ENCODE data around the gene NLGN1. TPM values are rescaled to one million over a fixed set of nuclear protein-coding genes. Genes with fewer than 3 reads are reported as not detected.

NLGN1 gene
- total and polyA plus RNA-seq, 9 of the 15 experiments (the other 6 are each of a cell fraction or from before 2014, with no cell fraction given): under 0.01 to 0.01 TPM; not detected in 7

DNA sequence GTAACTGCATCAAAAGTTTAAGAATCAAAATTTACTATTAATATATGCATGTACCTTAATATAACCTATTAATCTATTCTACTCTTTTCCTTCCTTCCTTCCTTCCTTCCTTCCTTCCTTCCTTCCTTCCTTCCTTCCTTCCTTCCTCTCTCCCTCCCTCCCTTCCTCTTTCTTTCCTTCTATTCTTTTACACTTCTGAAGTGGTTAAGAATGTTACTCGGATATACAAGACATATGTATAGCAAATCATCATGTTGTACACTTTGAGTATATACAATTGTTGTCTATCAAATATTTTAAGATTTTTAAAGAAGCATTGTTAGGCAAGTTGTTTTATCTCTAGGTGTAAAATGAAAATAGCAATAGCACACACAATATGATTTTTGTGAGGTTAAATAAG is 748.5 kb downstream of the NLGN1 start:
- no peak overlapping the region for H3K27ac ChIP-seq (ENCODE audit: extremely low read depth, low read depth, low read length)
- H3K4me2 ChIP-seq (ENCODE audit: insufficient read depth, low read length): no peak overlapping the region
- POLR2A ChIA-PET: no interaction called here
- in situ Hi-C loops (cut with MboI): no loop called here
- no peaks in the 10 kb centered on the region for H3K4me1 ChIP-seq (replicated peaks in 1 of 2; ENCODE audit: control insufficient read depth in 2 of 2, insufficient read depth in 2 of 2, low read length in 2 of 2)
- H3K9ac ChIP-seq (ENCODE audit: insufficient read depth in 1 of 2, low read depth in 2 of 2, low read length in 2 of 2): no peak overlapping the region
- H3K36me3 ChIP-seq (ENCODE audit: control insufficient read depth, insufficient read depth, low read length): no peaks in the 10 kb centered on the region
- intact Hi-C loops (cut with micrococcal nuclease): no loop called here
- 0% methylated on average over 1 of the region's 1 CpG for WGBS (ENCODE audit: insufficient coverage, low coverage, missing lambda C conversion rate)
- H3K9me1 ChIP-seq (ENCODE audit: control insufficient read depth, insufficient read depth, low read length): no peaks in the 10 kb centered on the region
- no peak for DNase-seq (ENCODE audit: extremely low read depth in 1 of 4, low spot score in 3 of 4)
- H2AFZ ChIP-seq (ENCODE audit: low read depth, low read length): no peak overlapping the region
- H3K79me2 ChIP-seq (ENCODE audit: control insufficient read depth, insufficient read depth, low read length): no peaks in the 10 kb centered on the region
- no peaks in the 10 kb centered on the region for H3K27me3 ChIP-seq (ENCODE audit: control insufficient read depth in 2 of 2, insufficient read depth in 2 of 2, low read length in 2 of 2)
- CTCF ChIA-PET (ENCODE audit: low intra/inter-chr PET ratio): no interaction called here
- no peak for FAIRE-seq
- H3K9me3 ChIP-seq (replicated peaks; ENCODE audit: control insufficient read depth, insufficient read depth, low read depth, low read length): no peaks in the 10 kb centered on the region
- no peak for ATAC-seq
- no peak overlapping the region for H3K4me3 ChIP-seq
- H4K20me1 ChIP-seq (replicated peaks; ENCODE audit: control insufficient read depth, insufficient read depth, low read length): no peaks in the 10 kb centered on the region
- BruUV-seq (replicated peaks): no TSS peak
- TF ChIP-seq POLR2B (IDR thresholded peaks at IDR 0.05; ENCODE audit: low read depth, partially characterized antibody) (no peak), ZNF551 (CRISPR knock-in tag; IDR thresholded peaks at IDR 0.05) (no peak), NR1H2 (CRISPR knock-in tag; IDR thresholded peaks at IDR 0.05) (no peak), PML (IDR thresholded peaks at IDR 0.05; ENCODE audit: low read length) (no peak), ZSCAN32 (CRISPR knock-in tag; IDR thresholded peaks at IDR 0.05) (no peak), PHB2 (IDR thresholded peaks at IDR 0.05; ENCODE audit: low read depth) (no peak), SAP30 (IDR thresholded peaks at IDR 0.05; ENCODE audit: borderline replicate concordance, insufficient read depth, low read depth, low read length, poor library complexity, severe bottlenecking) (no peak), CBX5 (IDR thresholded peaks at IDR 0.05; ENCODE audit: borderline replicate concordance, low read depth) (no peak), ZNF24 (IDR thresholded peaks at IDR 0.05) (no peak)
- TF ChIP-seq, protein P1, sequence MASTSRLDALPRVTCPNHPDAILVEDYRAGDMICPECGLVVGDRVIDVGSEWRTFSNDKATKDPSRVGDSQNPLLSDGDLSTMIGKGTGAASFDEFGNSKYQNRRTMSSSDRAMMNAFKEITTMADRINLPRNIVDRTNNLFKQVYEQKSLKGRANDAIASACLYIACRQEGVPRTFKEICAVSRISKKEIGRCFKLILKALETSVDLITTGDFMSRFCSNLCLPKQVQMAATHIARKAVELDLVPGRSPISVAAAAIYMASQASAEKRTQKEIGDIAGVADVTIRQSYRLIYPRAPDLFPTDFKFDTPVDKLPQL (IDR thresholded peaks at IDR 0.05; ENCODE audit: extremely low read depth, insufficient read length): no peak
